SK-N-MC (cell line): ENCODE results near the gene LRRC23.

Experiments used
- EZH2 ChIP-seq: fragments of 200-600 bp; sonication (generic); IDR thresholded peaks from one replicate; pipeline ENCODE4 v1.6.1; 2017; ENCODE audit warnings: antibody characterized with exemption
- FOXP2 ChIP-seq: optimal IDR thresholded peaks from 2 replicates; pipeline ENCODE3; 2011; ENCODE audit warnings: mild to moderate bottlenecking, moderate library complexity; ENCODE audit not compliant: insufficient read depth; ENCODE audit errors: extremely low read length, control extremely low read depth
- POLR2AphosphoS5 ChIP-seq: IDR thresholded peaks from 2 replicates; pipeline ENCODE4 v1.6.1; 2012; ENCODE audit warnings: mild to moderate bottlenecking, low read depth, low read length, borderline replicate concordance

DNA sequence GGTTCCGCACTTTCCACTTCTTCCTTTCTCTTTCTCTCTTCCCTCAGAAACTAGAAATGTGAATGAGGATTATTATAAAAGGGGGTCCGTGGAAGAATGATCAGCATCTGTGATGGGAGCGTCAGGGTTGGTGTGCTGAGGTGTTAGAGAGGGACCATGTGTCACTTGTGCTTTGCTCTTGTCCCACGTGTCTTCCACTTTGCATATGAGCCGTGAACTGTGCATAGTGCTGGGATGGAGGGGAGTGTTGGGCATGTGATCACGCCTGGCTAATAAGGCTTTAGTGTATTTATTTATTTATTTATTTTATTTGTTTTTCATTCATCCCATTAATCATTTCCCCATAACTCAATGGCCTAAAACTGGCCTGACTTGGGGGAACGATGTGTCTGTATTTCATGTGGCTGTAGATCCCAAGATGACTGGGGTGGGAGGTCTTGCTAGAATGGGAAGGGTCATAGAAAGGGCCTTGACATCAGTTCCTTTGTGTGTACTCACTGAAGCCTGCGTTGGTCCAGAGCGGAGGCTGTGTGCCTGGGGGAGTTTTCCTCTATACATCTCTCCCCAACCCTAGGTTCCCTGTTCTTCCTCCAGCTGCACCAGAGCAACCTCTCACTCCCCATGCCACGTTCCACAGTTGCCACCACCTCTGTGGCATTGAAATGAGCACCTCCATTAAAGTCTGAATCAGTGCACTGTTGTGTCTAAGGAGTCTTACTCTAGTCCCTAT, 18.5 kb downstream of the LRRC23 start:
- TF ChIP-seq EZH2: no peak
- no peak for TF ChIP-seq POLR2AphosphoS5
- TF ChIP-seq FOXP2: no peak
